Stimulated activated CD8-positive, alpha-beta memory T cell treated with anti-CD3 and anti-CD28 coated beads, Interleukin-4, amount 100 ng/mL, for 48 hours (primary cell): ENCODE results near the gene ITGB2.

Experiments
- DNase-seq: peaks from one replicate; pipeline ENCODE4 v3.0.0-alpha.2; 2020

Gene ITGB2

DNA sequence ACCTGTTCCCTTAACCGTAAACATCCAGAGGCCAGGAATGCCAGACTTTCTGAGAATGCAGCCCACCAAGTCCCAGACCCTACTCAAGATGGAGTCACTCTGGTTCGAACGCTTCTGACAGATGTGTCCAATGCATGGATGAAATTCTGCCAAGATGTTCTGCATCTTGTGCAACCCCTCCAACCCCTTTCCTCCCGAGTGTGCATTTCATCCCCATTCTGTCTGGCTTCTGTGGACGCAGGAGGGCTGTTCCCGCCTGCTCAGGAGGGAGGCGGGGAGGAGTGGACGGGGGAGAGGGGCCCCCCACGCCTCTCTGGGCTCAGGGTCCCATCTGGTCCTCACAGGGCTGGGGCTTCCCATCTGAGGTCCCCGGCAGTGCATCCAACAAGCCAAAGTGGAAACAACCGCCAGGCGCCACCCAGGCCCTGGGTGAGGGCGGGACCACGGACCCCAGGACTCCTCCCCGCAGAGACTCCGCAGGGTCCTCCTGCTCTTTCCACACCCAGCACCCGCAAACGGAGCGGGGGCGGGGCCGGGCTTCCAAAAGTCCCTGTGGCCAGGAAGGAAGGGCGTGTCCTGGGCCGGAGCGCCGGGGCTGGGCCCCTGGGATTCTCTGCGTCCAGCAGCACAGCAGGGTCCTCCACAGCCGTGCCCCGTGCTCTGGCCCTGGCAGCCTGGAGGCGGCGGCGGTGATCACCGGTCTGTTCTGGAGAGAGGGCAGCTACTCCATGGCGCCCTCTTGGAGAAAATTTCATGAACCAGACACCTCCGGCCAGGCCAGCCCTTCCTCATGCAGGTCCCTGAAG lies 75.1 kb downstream of the ITGB2 start:
- DNase-seq = peak; percentile 78

DNA sequence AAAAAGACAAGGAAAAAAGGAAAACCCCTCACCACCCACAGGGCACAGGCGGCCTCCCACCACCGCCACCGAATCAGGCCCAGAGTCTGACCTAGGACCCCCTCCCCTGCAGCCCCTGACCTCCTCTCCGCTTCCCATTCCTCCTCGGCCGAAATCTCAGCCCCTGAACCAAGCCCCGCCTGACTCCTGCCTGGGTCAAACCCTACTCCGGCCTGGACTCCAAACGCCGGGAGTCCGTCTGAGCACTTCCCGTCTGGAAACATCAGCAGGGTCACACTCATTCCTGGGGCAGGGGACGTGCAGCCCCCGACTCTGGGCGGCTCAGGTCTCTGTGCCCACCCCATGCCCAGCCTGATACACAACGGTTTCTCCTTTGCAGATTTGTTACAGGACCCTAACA lies 76.4 kb downstream of the ITGB2 start:
- no peak for DNase-seq

DNA sequence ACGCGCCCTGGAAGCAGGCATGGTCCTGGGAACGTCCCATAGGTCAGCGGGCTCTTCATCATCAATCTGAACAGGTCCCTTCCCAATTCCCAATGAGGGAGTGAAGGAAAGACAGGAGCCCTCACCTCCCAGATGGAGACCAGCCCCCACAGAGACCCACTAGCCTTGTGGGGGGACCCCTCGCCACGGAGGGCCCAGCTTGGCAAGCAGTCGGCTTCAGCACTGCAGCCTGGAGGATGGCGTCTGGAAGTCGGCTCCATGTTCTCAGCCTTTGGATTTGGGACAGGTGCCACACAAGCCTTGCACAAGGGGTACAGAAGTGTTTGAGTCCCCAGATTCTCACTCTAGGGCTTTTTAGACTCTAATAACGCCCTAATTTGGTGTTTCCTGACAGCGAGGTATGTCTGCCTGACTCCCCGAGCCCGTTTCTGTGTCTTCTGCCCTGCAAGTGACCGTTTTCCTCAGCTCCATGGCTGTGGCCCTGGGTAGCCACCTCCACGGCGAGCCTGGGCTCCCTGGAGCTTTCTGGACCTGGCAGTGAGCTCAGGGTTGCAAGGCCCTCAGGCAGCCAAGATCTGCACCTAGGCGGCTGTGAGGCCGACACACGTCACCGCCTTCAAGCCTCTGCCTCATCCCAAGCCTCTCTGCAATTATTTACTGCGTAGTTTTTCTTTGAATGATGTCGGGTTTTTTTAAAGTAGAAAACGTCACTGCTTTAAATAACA lies 77.8 kb downstream of the ITGB2 start:
- DNase-seq = no peak

DNA sequence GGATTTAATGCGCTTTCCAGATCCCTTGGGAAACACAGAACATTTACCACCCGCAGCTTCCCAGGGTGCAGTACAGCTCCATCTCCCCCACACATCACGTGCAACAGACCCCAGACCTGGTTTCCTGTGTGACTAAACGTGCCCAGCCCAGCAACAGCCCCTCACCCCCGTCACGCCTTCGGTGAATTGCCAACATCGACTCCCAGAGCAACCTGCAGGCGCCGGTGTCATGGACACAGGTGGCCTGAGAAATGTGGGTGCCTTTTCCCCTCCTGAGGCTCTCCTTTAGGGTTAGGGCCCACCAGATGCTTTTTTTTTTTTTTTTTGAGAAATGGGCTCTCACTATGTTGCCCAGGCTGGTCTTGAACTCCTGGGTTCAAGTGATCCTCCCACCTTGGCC lies 78.6 kb downstream of the ITGB2 start:
- DNase-seq = no peak

DNA sequence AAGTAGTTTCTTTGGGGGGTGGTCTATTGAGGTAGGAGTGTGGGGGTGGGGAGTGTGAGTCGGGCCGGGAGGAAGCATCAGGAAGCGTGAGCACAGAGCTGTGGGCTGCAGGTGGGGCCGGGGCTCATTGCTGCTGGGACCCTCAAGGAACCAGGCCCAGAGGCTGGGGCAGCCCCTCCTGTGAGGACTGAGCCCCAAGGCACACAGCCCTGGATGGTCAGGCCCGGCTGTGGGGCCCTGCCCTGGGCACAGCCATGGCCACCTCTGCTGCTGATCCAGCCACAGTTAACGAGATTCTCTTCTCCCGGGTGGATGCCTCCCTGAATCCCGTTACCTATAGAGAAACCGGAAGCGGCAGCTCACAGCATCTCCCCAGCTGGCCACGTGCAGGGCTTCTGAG lies 79.9 kb downstream of the ITGB2 start:
- no peak for DNase-seq

DNA sequence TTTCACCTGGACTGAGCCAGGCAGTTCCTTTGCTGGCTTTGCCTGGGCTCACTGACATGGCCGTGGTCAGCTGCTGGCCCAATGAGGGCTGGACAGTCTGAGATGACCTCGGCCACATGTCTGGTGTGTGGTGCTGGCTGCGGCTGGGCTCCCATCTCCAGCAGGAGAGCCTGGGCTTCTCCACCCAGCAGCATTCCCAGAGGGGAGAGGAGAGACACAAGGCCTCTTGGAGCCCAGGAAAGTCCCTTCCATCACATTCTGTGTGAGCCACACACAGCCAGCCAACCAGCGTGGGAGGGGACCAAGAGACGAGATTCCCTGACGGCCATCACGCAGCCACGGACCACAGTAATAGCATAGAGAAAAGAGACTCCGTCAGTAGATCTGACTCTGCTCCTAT lies 81.7 kb downstream of the ITGB2 start:
- DNase-seq = no peak

DNA sequence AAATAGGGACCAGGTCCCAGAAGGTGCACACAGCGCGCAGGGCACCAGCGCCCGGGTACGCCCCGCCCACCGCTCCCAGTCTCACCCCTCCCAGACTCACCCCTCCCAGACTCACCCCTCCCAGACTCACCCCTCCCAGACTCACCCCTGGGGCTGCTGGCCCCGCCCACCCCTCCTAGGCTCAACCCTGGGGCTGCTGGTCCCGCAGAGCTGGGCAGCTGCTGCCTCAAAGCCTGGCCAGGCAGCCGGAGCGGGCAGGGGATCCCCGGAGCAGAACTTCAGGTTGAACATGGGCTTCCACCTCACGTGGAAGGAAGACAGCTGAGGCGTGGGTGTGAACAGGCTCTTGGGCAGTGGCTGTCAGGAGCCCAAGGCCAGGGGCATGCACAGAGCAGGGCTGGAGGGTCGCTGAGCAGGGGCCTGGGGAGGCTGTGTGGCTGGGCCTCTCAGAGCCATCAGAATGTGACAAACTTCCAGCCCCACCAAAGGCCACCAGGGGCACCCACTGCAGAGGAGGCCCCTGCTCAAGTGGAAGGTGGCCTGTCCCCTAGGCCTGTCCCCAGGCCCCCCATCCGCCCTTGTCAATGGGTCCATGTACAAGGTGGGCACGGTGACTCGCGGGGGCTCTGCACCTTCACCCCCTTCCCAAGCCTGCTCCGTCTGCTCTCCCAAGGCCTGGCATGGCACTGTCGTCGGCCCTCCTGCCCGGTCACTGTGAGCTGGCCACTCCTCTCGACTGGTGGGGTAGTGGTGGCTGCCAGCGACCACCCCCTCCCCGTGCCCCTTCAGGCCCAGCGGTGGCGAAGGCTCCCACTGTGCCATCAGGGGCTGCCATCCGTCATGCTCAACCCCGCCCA lies 82.4 kb downstream of the ITGB2 start:
- no peak for DNase-seq

DNA sequence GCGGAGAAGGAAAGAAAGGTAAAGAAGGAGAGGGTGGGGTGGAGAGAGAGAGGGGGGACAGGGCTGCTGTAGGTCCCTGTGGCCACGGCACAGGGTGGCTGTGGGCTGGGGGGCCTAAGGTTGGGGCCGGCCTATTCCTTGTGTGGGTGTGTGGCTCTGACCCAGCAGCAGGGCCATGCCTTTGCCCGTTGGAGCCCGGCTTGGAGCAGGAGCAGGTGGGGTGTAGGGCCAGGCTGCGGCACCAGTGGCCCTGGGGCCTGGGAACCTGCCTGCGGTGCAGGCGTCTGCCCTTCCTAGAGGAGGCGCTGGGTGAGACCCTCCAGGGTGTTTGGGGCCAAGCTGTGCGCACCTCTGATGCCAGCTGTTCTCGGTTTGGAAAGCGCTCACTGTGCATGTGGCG lies 83.2 kb downstream of the ITGB2 start:
- DNase-seq = no peak

DNA sequence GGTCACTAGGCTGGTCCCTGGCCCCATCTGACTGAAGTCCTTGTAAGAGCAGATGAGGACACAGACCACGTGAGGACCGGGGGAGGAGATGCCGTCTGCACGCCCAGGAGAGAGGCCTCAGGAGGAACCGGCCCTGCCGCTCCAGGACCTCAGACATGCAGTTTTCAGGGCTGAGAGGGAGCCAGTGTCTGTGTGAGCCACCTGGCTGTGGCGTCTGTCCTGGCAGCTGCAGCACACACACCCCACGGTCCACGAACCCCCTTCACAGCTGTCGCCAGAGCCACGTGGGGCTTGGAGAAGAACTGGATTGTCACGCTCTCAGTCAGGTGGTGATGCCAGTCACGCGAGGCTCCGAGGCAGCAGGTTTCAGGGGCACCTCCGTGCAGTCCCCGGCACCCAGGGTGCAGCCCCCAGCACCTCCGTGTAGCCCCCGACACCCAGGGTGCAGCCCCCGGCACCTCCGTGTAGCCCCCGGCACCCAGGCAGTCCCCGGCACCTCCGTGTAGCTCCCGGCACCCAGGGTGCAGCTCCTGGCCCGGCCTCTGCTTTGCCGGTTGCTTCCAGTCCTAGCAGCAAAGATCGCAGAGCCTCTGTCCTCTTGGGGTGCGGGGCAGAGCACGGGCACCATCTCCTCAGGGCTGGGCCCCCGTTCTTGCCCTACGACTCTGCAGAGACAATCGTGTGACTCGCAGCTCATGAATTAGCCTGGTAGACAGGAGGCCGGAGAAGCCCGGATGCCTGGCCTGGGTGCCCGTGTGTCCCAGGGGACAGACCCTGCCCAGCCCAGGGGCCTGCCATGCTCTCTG lies 83.8 kb downstream of the ITGB2 start:
- no peak for DNase-seq

DNA sequence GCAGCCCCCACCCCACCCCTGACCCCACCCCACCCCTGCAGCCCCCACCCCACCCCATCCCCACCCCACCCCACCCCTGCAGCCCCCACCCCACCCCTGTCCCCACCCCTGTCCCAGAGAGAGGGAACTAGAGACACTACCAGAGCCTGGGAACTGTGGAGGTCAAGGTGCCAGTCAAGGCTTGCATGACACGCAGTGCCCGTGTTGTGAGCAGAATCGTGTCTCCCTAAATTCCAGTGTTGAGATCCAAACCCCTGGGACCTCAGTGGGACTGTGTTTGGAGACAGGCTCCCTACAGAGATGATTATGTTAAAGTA lies 84.4 kb downstream of the ITGB2 start:
- DNase-seq = no peak
